GM19438 (cell line): ENCODE results near the gene C17orf50.
"Not testable (repeated sequence)": the region's sequence is repeated elsewhere in the genome, so short reads cannot be mapped to it uniquely, and the experiment has no call there.

Experiments
- ATAC-seq: cut with Tn5 transposase; IDR thresholded peaks from one replicate; pipeline ENCODE4 v1.9.1; 2021; ENCODE audit warnings: low read depth; ENCODE audit not compliant: unreplicated experiment

The C17orf50 gene

DNA sequence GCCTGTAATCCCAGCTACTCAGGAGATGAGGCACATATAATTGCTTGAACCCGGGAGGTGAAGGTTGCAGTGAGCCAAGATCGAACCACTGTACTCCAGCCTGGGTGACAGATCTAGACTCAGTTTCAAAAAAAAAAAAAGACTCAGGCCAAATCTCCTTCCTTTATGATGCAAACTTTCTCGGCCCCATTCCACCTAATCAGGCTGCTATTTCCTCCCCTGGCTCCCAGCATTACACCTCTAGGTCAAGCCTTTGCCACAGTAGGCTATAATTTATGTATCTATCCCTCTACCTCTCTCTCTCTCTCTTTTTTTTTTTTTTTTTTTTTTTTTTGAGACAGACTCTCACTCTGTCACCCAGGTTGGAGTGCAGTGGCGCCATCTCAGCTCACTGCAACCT lies 9.1 kb upstream of the C17orf50 start:
- ATAC-seq = not testable (repeated sequence)

- no peak for ATAC-seq
Observed at GRCh38 chr17:35752471-35752870, 8.2 kb upstream of the C17orf50 start.

DNA sequence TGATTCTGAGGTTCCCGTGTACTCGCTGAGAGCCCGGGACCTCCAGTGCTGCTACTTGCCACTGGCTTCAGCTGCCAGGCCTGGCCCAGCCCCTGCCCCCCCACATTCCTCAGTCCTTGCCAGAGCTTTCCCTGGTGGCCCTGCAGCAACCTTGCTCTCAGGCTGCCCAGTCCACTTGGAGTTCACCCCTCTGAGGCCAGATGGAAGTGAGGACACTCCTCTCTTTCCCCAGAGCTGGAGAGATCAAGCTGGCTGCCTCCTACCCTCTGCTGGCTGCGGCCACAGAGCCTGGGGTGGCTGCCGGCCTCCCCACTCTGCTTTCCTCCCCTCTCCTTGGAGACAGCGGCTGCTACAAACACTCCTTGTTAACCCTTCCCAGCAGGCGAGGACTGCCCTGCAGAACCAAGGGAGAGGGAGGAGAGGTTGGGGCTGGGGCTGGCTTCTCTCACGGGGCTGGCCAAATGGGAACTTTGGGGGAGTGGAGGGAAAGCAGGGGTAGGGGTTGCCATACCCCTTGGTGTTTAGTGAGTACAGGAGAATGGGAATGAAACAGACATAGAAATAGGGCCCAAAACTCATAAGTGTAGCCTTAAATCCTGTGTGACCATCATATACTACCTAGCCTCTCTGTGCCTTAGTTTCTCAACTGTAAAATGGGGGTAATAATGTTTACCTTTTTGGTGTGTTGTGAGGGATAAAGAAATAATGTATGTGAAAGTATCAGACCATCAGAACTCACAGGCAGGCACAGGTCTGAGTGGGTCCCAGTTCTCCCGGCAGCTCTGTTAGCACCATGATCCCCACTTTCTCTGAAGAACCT lies 7.5 kb upstream of the C17orf50 start, which contains the start of gene GAS2L2:
GAS2L2 (minus strand) TSS at position 295 of the 820 bp plus-strand sequence. CDS start 389 bp downstream, outside the sequence.
- no peak for ATAC-seq

- ATAC-seq = no peak
Observed at GRCh38 chr17:35757243-35757642, 3.4 kb upstream of the C17orf50 start.

GRCh38 chr17:35761601-35762000 lies 914 bp downstream of the C17orf50 start:
- no peak for ATAC-seq

GRCh38 chr17:35763767-35764122 lies 3.1 kb downstream of the C17orf50 start:
- ATAC-seq = no peak

DNA sequence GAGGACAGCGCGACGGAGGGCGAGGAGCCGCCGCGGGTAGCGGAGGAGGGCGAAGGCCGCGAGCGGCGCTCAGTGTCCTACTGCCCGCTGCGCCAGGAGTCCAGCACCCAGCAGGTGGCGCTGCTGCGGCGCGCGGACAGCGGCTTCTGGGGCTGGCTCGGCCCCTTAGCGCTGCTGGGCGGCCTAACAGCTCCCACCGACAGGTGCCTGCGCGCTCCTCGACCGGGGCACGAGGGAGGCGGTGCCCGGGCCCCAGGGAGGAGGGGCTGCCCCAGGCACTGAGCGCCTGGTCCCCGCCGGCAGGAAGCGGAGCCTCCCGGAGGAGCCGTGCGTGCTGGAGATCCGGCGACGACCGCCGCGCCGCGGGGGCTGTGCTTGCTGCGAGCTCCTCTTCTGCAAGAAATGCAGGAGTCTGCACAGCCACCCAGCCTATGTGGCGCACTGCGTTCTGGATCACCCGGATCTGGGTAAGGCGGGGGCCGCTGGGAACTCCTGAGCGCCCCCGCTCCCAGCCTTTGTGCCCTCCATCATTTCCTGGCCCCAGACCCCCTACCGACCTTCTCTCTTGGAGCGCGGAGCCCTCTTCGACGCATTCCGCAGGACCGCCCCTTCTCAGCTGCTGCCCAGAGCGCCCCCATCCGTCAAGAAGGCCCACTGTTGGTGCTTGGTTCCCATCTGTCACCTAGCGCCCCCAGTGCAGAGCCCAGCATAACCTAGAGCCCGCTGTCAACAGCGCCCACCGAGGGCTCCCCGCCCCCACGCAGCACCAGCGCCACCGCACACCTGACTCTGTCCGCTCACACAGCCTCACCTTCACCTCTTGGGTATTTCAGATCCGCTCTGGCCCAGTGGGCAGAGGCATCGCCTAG lies 3.7 kb downstream of the C17orf50 start:
- ATAC-seq = peak; percentile 90

DNA sequence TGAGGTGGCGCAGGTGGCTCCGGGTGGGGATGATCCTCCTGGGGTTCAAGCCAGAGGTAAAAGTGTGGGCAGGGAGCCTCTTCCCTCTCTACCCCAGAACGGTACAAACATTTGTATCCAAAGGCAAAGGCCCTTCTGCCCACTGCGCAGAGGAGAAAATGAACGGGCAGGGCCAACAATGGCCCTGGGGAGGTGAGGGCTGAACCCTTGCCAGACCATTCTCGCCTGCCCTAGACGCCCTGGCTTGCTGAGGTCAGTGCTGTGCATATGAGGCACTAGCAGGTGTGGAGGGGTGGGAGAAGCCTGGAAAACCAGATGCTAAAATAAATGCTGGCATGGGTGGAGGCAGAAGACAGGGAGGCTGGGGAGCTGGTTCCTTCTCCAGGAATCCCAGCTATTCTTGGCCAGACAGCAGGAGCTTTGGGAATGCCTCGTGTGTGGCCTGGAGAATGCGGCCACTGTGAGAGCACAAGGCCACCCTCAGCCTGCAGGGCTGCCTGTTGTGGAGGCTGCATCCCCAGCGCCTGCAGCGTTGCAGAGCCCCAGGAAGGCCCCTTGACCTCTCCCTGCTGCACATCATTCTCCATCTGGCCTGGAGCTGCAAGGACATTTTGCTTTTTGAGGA lies 4.5 kb downstream of the C17orf50 start:
- no peak for ATAC-seq

DNA sequence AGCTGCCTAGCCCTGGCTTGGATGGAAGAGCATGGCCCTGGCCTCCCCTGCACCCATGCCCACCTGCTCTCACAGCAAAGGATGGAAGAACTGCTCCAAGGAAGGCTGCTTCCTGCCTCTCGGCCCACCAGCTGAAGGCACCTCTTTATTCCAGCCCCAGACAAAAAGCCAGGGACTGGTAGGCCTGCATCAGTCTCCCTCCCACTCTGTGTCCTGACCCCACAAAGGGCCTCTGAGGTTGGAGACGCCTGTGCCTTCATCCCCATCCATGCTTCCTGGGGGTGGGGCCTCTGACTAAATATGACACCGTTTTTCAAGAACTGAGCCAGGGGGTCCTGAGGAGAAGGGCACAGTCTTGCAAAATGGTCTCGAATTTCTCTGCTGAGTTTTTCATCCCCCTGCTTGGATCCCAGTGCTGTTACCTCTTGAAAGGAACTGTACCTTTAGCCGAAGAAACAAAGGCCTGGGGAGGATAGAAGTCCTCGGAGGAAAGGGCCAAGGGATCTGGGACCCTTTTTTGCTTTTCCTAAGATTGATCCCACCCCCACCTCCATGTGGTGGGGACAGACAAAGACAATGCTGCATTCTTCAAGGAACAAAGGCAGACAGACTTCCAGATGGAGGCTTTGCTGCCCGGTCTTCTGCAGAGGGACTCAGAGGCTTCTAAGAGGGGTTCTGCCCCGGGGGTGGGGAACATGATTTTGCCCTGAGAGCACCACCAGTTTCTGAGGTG lies 5.2 kb downstream of the C17orf50 start:
- no peak for ATAC-seq

GRCh38 chr17:35766489-35766877 lies 5.8 kb downstream of the C17orf50 start:
- no peak for ATAC-seq

- no peak for ATAC-seq
Observed at GRCh38 chr17:35766903-35767510, 6.3 kb downstream of the C17orf50 start.

- no peak for ATAC-seq
Observed at GRCh38 chr17:35768797-35769196, 8.1 kb downstream of the C17orf50 start.

DNA sequence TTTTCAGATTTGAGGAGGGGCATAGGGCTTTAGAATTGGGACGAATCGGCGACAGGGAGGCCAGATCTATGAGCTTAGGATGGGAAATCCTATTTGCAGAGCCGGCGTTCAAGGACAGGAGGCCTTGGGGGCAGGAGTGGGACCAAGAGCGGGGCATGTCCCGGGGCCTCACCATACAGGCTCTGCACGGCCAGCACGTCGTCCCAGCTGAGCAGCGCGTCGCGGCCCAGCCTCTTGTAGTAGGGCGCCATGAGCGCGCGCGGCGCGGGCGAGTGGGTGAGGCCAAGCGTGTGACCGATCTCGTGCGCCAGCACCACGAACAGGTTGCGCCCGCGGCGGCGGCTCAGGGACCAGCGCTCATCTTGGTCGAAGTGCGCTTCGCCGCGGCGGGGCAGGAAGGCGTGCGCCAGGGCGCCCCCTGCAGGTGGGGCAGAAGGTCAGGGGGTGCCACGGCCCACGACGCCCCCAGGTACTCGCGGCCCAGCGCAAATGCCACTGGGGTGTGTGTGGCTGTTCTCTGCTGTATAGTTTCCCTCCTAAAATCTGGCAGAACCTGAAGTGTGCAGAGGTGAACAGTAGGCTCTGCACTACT lies 9.3 kb downstream of the C17orf50 start:
- no peak for ATAC-seq

GRCh38 chr17:35773129-35773528 lies 12.4 kb downstream of the C17orf50 start:
- no peak for ATAC-seq

DNA sequence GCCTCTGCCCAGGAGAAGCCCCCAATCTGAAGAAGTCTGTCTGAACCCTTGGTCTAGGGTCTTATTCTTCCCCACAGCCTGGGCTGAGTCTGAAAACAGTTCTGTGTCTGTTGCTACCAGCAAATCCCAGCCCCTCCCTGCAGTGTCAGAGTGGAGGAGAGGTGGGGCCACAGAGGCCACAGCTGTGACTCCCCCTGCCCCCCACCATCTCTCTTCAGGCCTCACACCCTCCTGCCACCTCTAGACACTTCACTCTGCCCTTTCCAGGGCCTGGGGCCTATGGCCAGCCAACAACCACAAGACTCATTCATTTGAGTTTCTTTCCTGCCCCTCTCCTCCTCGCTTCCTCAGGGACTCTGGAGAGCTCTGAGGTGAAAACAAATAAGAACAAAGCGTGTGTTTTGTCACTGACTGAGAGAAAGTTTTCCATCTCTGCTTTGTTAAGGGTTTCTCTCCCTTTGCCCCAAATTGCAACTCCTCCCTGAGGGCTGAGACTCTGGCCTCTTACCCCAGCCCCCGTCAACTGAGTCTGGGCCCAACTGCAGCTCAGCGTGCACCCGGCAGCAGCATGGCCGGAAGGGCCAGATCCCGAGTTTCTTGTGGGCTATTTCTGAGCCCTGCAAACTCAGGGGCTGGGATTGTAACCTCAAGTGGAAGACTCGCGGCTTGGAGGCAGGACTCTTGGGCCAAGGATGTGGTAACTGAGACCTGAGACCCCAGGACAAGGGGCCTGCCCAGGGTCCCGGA lies 13.2 kb downstream of the C17orf50 start:
- ATAC-seq = no peak

GRCh38 chr17:35774499-35774898 lies 13.8 kb downstream of the C17orf50 start:
- ATAC-seq = no peak

- no peak for ATAC-seq
Observed at GRCh38 chr17:35775039-35775438, 14.4 kb downstream of the C17orf50 start.

- no peak for ATAC-seq
Observed at GRCh38 chr17:35775583-35775982, 14.9 kb downstream of the C17orf50 start.

- no peak for ATAC-seq
Observed at GRCh38 chr17:35778641-35779196, 18.0 kb downstream of the C17orf50 start.
